A549 (cell line): Measurements from ENCODE around the gene SLC35E1. TPM values are rescaled to one million over a fixed set of nuclear protein-coding genes. Genes with fewer than 3 reads are reported as not detected.
"Not testable (repeated sequence)": the region's sequence is repeated elsewhere in the genome, so short reads cannot be mapped to it uniquely, and the experiment has no call there.

ENCODE experiments used
- ATAC-seq, 2 experiments: fragments of 200-7000 bp in 1 of 2; fragments of >200 bp in 1 of 2; cut with Nextera tagmentation in 1 of 2; cut with Tn5 transposase in 1 of 2; 3 replicates each; pipeline versions ENCODE4 v1.8.0 to v1.9.1; 2018 to 2020; ENCODE audit warnings: mild to moderate bottlenecking in 1 of 2, moderate library complexity in 1 of 2
- CTCF ChIA-PET: fragments of 300-600 bp; sonication (Branson Sonifier 250); formaldehyde crosslinking; extraction: SDS; loops from one replicate; lab custom pipeline; 2021; ENCODE audit warnings: antibody characterized with exemption, inconsistent platforms; lab: Yijun Ruan, JAX
- POLR2A ChIA-PET: fragments of 350-600 bp; formaldehyde crosslinking; extraction: SDS; loops from one replicate; lab custom pipeline; 2021; ENCODE audit warnings: antibody characterized with exemption, inconsistent platforms; lab: Yijun Ruan, JAX
- DNase-seq, 2 experiments: peaks; one replicate each; pipeline versions ENCODE4 v3.0.0 to v3.0.0-alpha.2; 2011 to 2016; ENCODE audit warnings: low read depth in 1 of 2, low spot score in 1 of 2
- FAIRE-seq: peaks from 2 replicates; lab custom pipeline; 2011; peaks lifted over from hg19 to GRCh38; lab: Jason Lieb, UNC
- H3K27ac ChIP-seq, 2 experiments: fragments of >200 bp; sonication (Bioruptor Twin); formaldehyde crosslinking; 3 replicates each; pipeline ENCODE4 v1.5.1; 2016 to 2017
- H3K4me1 ChIP-seq: fragments of >200 bp; sonication (Bioruptor Twin); formaldehyde crosslinking; 3 replicates; pipeline ENCODE4 v1.6.1; 2016
- H3K4me2 ChIP-seq: fragments of >200 bp; sonication (Bioruptor Twin); formaldehyde crosslinking; 3 replicates; pipeline ENCODE4 v1.6.1; 2016
- H3K4me3 ChIP-seq: fragments of >200 bp; sonication (Bioruptor Twin); formaldehyde crosslinking; 3 replicates; pipeline ENCODE4 v1.5.1; 2016
- H3K9me3 ChIP-seq: fragments of >200 bp; sonication (Bioruptor Twin); formaldehyde crosslinking; 3 replicates; pipeline ENCODE4 v1.6.1; 2016
- BCL3 ChIP-seq: fragments of >200 bp; sonication (Bioruptor Twin); formaldehyde crosslinking; IDR thresholded peaks from 3 replicates; pipeline ENCODE4 v1.6.1; 2016
- CBX2 ChIP-seq: fragments of 200-600 bp; sonication (generic); IDR thresholded peaks from 2 replicates; pipeline ENCODE4 v1.6.1; 2016; ENCODE audit warnings: low read depth, mild to moderate bottlenecking, borderline replicate concordance
- E2F6 ChIP-seq: IDR thresholded peaks from 2 replicates; pipeline ENCODE4 v1.6.1; 2012; ENCODE audit warnings: low read depth, borderline replicate concordance
- EHF ChIP-seq: fragments of 250-450 bp; sonication (Bioruptor Pico); IDR thresholded peaks from 2 replicates; pipeline ENCODE4 v1.5.0; 2020; ENCODE audit warnings: mild to moderate bottlenecking
- FOSB ChIP-seq: fragments of 250-450 bp; sonication (Bioruptor Pico); IDR thresholded peaks from 2 replicates; pipeline ENCODE4 v1.5.0; 2020; ENCODE audit warnings: mild to moderate bottlenecking, moderate library complexity
- FOSL2 ChIP-seq, 2 experiments: fragments of 450-650 bp in 1 of 2; fragments of >200 bp in 1 of 2; sonication (Bioruptor Twin) in 1 of 2; formaldehyde crosslinking; IDR thresholded peaks; 2 replicates each; pipeline versions ENCODE4 v1.5.0 to v1.6.1; 2016 to 2020; ENCODE audit warnings: mild to moderate bottlenecking in 1 of 2, moderate library complexity in 1 of 2
- FOXS1 ChIP-seq: fragments of 250-450 bp; sonication (Bioruptor Pico); IDR thresholded peaks from 2 replicates; pipeline ENCODE4 v1.5.0; 2020; ENCODE audit warnings: mild to moderate bottlenecking, moderate library complexity
- HOXA7 ChIP-seq: fragments of 250-450 bp; sonication (Bioruptor Pico); IDR thresholded peaks from 2 replicates; pipeline ENCODE4 v1.5.0; 2020; ENCODE audit warnings: mild to moderate bottlenecking, moderate library complexity
- HOXB13 ChIP-seq: fragments of 250-450 bp; sonication (Bioruptor Pico); IDR thresholded peaks from 2 replicates; pipeline ENCODE4 v1.5.0; 2020; ENCODE audit warnings: low read depth, mild to moderate bottlenecking, moderate library complexity
- JUNB ChIP-seq: fragments of >200 bp; sonication (Bioruptor Twin); formaldehyde crosslinking; IDR thresholded peaks from 2 replicates; pipeline ENCODE4 v1.6.1; 2016
- KDM1A ChIP-seq: fragments of 200-600 bp; sonication (generic); IDR thresholded peaks from 2 replicates; pipeline ENCODE4 v1.6.1; 2016; ENCODE audit warnings: low read depth, mild to moderate bottlenecking
- KDM5A ChIP-seq: fragments of 200-600 bp; sonication (generic); IDR thresholded peaks from 2 replicates; pipeline ENCODE4 v1.6.1; 2016; ENCODE audit warnings: antibody characterized with exemption, mild to moderate bottlenecking
- MAX ChIP-seq: IDR thresholded peaks from 2 replicates; pipeline ENCODE4 v1.6.1; 2012
- MAZ ChIP-seq: fragments of 150-350 bp; IDR thresholded peaks from 2 replicates; pipeline ENCODE4 v1.6.1; 2014; ENCODE audit warnings: antibody characterized with exemption, low read depth, low read length, borderline replicate concordance
- MYC ChIP-seq: IDR thresholded peaks from 2 replicates; pipeline ENCODE4 v1.6.1; 2012; ENCODE audit warnings: mild to moderate bottlenecking, inconsistent platforms, low read length, improper control_type of control experiment, borderline replicate concordance
- NFE2L2 ChIP-seq: fragments of 150-350 bp; conservative IDR thresholded peaks from 2 replicates; pipeline ENCODE4 v1.6.1; 2014; ENCODE audit warnings: low read length
- NR3C1 ChIP-seq: fragments of >200 bp; sonication (Bioruptor Twin); formaldehyde crosslinking; IDR thresholded peaks from 3 replicates; pipeline ENCODE4 v1.6.1; 2017
- POLR2AphosphoS2 ChIP-seq: conservative IDR thresholded peaks from 2 replicates; pipeline ENCODE4 v1.6.1; 2012; ENCODE audit warnings: low read length, improper control_type of control experiment, inconsistent platforms
- RARB ChIP-seq: fragments of 250-450 bp; sonication (Bioruptor Pico); IDR thresholded peaks from 2 replicates; pipeline ENCODE4 v1.8.0; 2021; ENCODE audit warnings: mild to moderate bottlenecking, moderate library complexity
- SMC3 ChIP-seq: fragments of >200 bp; sonication (Bioruptor Twin); formaldehyde crosslinking; IDR thresholded peaks from 3 replicates; pipeline ENCODE4 v1.6.1; 2018; ENCODE audit warnings: inconsistent platforms
- SREBF2 ChIP-seq: fragments of 450-650 bp; IDR thresholded peaks from 2 replicates; pipeline ENCODE4 v1.6.1; 2014; ENCODE audit warnings: mild to moderate bottlenecking, moderate library complexity
- USF2 ChIP-seq: fragments of 450-650 bp; IDR thresholded peaks from 2 replicates; pipeline ENCODE4 v1.6.1; 2014; ENCODE audit warnings: antibody characterized with exemption
- ZC3H11A ChIP-seq: fragments of 450-650 bp; IDR thresholded peaks from 2 replicates; pipeline ENCODE4 v1.6.1; 2014; ENCODE audit warnings: antibody characterized with exemption, mild to moderate bottlenecking
- ZFP36 ChIP-seq: fragments of 450-650 bp; IDR thresholded peaks from 2 replicates; pipeline ENCODE4 v1.6.1; 2014; ENCODE audit warnings: borderline replicate concordance; ENCODE audit not compliant: partially characterized antibody
- ZSCAN20 ChIP-seq: fragments of 250-450 bp; sonication (Bioruptor Pico); IDR thresholded peaks from 2 replicates; pipeline ENCODE4 v1.8.0; 2022; ENCODE audit warnings: mild to moderate bottlenecking, moderate library complexity
- WGBS: methylation state at CpG from one replicate; pipeline ENCODE4 v1.1.6; 2017; ENCODE audit errors: missing lambda C conversion rate; 5-methylcytosine and 5-hydroxymethylcytosine counted together
- polyA plus RNA-seq, 4 experiments: library from polyadenylated mRNA; depleted of rRNA in 3 of 4; stranded (reverse); fragments of >200 nt; fragmentation: RNase III in 1 of 4; extraction: RNeasy Plus Mini Kit Qiagen cat#74134 plus additional on column Dnase treatment in 1 of 4; gene quantifications; 2 replicates in 3 of 4; 3 replicates in 1 of 4; pipeline ENCODE4 v1.2.3, GENCODE V29; 2011 to 2017

SLC35E1 gene
- polyA plus RNA-seq, 2 of the 4 experiments (the other 2 are of a cell fraction): 17.2 to 25.1 TPM

- TF ChIP-seq BCL3: no peak
- TF ChIP-seq MAX: no peak
- no peak for TF ChIP-seq CBX2
These were observed 57.7 kb downstream of the SLC35E1 start (continued) for GRCh38 chr19:16514383-16515019.

GRCh38 chr19:16512611-16513010 is 59.6 kb downstream of the SLC35E1 start:
- H3K4me3 ChIP-seq, H3K4me2 ChIP-seq, CTCF ChIA-PET, DNase-seq, H3K4me1 ChIP-seq, FAIRE-seq, ATAC-seq, POLR2A ChIA-PET, H3K9me3 ChIP-seq, H3K27ac ChIP-seq: not testable (repeated sequence)
- WGBS: 88% methylated on average over 10 of the region's 10 CpGs

GRCh38 chr19:16509141-16510061 is 62.8 kb downstream of the SLC35E1 start:
- ChIA-PET CTCF (interaction anchor here (1.1 to 1.3 kb wide), 2 partner anchors 8 to 13 kb away, joined by 3 to 4 read pairs; partner anchors contain the start of genes C19orf44 and CALR3), POLR2A (interaction anchor here (1.0 kb wide), 1 partner anchor 13 kb away, joined by 3 read pairs; the partner anchor contains the start of genes C19orf44 and CALR3)
- H3K9me3 ChIP-seq: no peaks in the 10 kb centered on the region
- H3K4me2 ChIP-seq: no peak overlapping the region
- no peak for TF ChIP-seq ZC3H11A
- no peak for TF ChIP-seq CBX2
- no peak for TF ChIP-seq FOSL2 (IDR thresholded peaks at IDR 0.05)
- no peak for TF ChIP-seq FOSL2 (CRISPR knock-in tag; IDR thresholded peaks at IDR 0.05)
- no peak for TF ChIP-seq SREBF2
- TF ChIP-seq NR3C1: no peak
- TF ChIP-seq KDM1A: no peak
- TF ChIP-seq NFE2L2: no peak
- no peak overlapping the region for H3K27ac ChIP-seq
- H3K4me3 ChIP-seq: no peak overlapping the region
- H3K4me1 ChIP-seq: no peaks in the 10 kb centered on the region
- no peak for ATAC-seq
- no peak for FAIRE-seq
- DNase-seq: no peak
- 94% methylated on average over 27 of the region's 28 CpGs for WGBS

GRCh38 chr19:16508546-16508945 is 63.7 kb downstream of the SLC35E1 start:
- H3K4me3 ChIP-seq: no peak overlapping the region
- WGBS: 95% methylated on average over 5 of the region's 5 CpGs
- no peak for TF ChIP-seq FOXS1
- TF ChIP-seq E2F6: no peak
- TF ChIP-seq KDM5A: no peak
- TF ChIP-seq MYC: no peak
- TF ChIP-seq EHF (CRISPR knock-in tag): no peak
- no peak for TF ChIP-seq POLR2AphosphoS2
- TF ChIP-seq HOXA7: no peak
- TF ChIP-seq KDM1A: no peak
- TF ChIP-seq HOXB13 (CRISPR knock-in tag): no peak
- no peak for TF ChIP-seq ZFP36
- TF ChIP-seq FOSB (CRISPR knock-in tag): no peak
- TF ChIP-seq USF2: no peak
- no peak for TF ChIP-seq ZC3H11A
- no peak for TF ChIP-seq MAZ
- TF ChIP-seq RARB: no peak
- no peak for TF ChIP-seq JUNB
- TF ChIP-seq SMC3: no peak
- no peak for TF ChIP-seq MAX
- no peak for TF ChIP-seq ZSCAN20 (CRISPR knock-in tag)
- no peak overlapping the region for H3K4me2 ChIP-seq
- ChIA-PET CTCF (interaction anchor here (1.1 to 1.3 kb wide), 2 partner anchors 9 to 12 kb away, joined by 3 to 4 read pairs; partner anchors contain the start of genes C19orf44 and CALR3), POLR2A (interaction anchor here (1.0 kb wide), 1 partner anchor 13 kb away, joined by 3 read pairs; the partner anchor contains the start of genes C19orf44 and CALR3)
- DNase-seq: no peak
- FAIRE-seq: no peak
- no peak for ATAC-seq
- H3K27ac ChIP-seq: no peak overlapping the region
- H3K9me3 ChIP-seq: no peaks in the 10 kb centered on the region
- H3K4me1 ChIP-seq: no peaks in the 10 kb centered on the region
